Heart left ventricle (tissue), 16 donors: ENCODE results near the gene ERFE. TPM values are rescaled to one million over a fixed set of nuclear protein-coding genes. Genes with fewer than 3 reads are reported as not detected.

Experiments
- ATAC-seq, 4 donors: fragments of 200-7000 bp; cut with Tn5 transposase; one replicate each; pipeline ENCODE4 v1.9.1; 2020 to 2022; ENCODE audit warnings: moderate library complexity in 4 of 4, mild to moderate bottlenecking in 3 of 4, moderate number of reproducible peaks in 1 of 4
- DNase-seq, 5 donors: peaks; one replicate each; pipeline ENCODE4 v3.0.0-alpha.2; 2020
- H3K27ac ChIP-seq, 12 donors: fragments of 200-600 bp; sonication (generic) in 4 of 12; one replicate each; pipeline versions ENCODE4 v1.5.0 to v1.8.0; 2016 to 2022; ENCODE audit warnings: mild to moderate bottlenecking in 2 of 12
- H3K27me3 ChIP-seq, 9 donors: fragments of 200-600 bp; sonication (generic) in 2 of 9; one replicate each; pipeline versions ENCODE4 v1.5.1 to v1.8.0; 2016 to 2022; ENCODE audit warnings: mild to moderate bottlenecking in 3 of 9
- H3K36me3 ChIP-seq, 9 donors: fragments of 200-600 bp; sonication (generic) in 2 of 9; one replicate each; pipeline versions ENCODE4 v1.5.0 to v1.8.0; 2018 to 2022; ENCODE audit warnings: mild to moderate bottlenecking in 2 of 9
- H3K4me1 ChIP-seq, 12 donors: fragments of 200-600 bp; sonication (generic) in 4 of 12; one replicate each; pipeline versions ENCODE4 v1.5.0 to v1.8.0; 2016 to 2022; ENCODE audit warnings: mild to moderate bottlenecking in 3 of 12
- H3K4me3 ChIP-seq, 12 donors: fragments of 200-600 bp; sonication (generic) in 4 of 12; one replicate each; pipeline versions ENCODE4 v1.5.0 to v1.8.0; 2017 to 2022; ENCODE audit warnings: mild to moderate bottlenecking in 9 of 12, moderate library complexity in 4 of 12
- H3K9me3 ChIP-seq, 12 donors: fragments of 200-600 bp; sonication (generic) in 4 of 12; one replicate each; pipeline versions ENCODE4 v1.5.0 to v1.8.0; 2016 to 2022; ENCODE audit warnings: mild to moderate bottlenecking in 1 of 12
- POLR2A ChIP-seq, 2 donors: fragments of 450-650 bp; IDR thresholded peaks; one replicate each; pipeline ENCODE4 v1.6.1; 2017; ENCODE audit warnings: antibody characterized with exemption in 2 of 2, mild to moderate bottlenecking in 2 of 2, moderate library complexity in 2 of 2
- WGBS, 4 donors: extraction: QIAGEN DNeasy Blood & Tissue Kit in 2 of 4; methylation state at CpG; one replicate each; pipeline versions ENCODE4 v1.1.5 to v1.1.7; 2013 to 2018; 5-methylcytosine and 5-hydroxymethylcytosine counted together
- intact Hi-C, 10 donors: fragments of 100-400 bp; cut with DNase I; formaldehyde crosslinking; loops; one replicate each; pipeline versions ENCODE4 v1.11.1 to v1.14.2; 2022
- polyA plus RNA-seq, 2 donors: library from polyadenylated mRNA; stranded (reverse); fragments of 200-250 nt; gene quantifications; one replicate each; pipeline ENCODE4 v1.2.3, GENCODE V29; 2013
- total RNA-seq, 9 donors: library from RNA; depleted of rRNA in 2 of 9; stranded (reverse); fragments of >200 nt in 2 of 9; fragmentation: NEBNext Ultra II Directional in 3 of 9; extraction: Animal tissue kit (Norgen Biotek cat#: 25700) in 3 of 9; gene quantifications; one replicate each; pipeline versions ENCODE4 v1.1.0 to v1.2.4, GENCODE V29; 2016 to 2023
- TF ChIP-seq, protein P1 (sequence below), 12 donors: fragments of 200-600 bp; sonication (generic) in 4 of 12; IDR thresholded peaks; one replicate each; pipeline versions ENCODE4 v1.5.0 to v1.8.0; 2018 to 2022; ENCODE audit warnings: antibody characterized with exemption in 12 of 12, mild to moderate bottlenecking in 5 of 12
- donor health status: ischemic (EF 13 %, LVEDD 7.1; RV severe dilation, severe dysfunction).
- donor health status: healthy with polysubstance abuse.
- donor health status: DM: no; HTN: yes; CAD: no.
- donor health status: DM: no; HTN: no; CAD: no.
- donor health status: ischemic (EF 25% LVEDD 6.9; RV normal size, moderate dysfunction).
- donor health status: ischemic (EF 25% LVEDD 5.7; RV mildly dilated, moderate dysfunction).
- donor health status: healthy.
- donor health status: DM: yes; HTN: yes; CAD: no.
- donor health status: ischemic (EF 35%, LVEDD 5.7; RV mildly dilated, moderate dysfunction).
- donor health status: nonischemic (EF 11% LVEDD 7.7; RV severe dilation, severe dysfunction).
- donor health status: DM: yes; HTN: yes; CAD: no.
- donor health status: PGD.
- donor health status: ischemic (EF 29% LVEDD 5.4; RV normal size, mild dysfunction).
- donor health status: nonischemic (EF 23%, LVEDD 6.1; RV moderate dilation, normal function).

Gene ERFE
- total and polyA plus RNA-seq, 11 donors, result 0.08 to 1.8 (median 0.48) TPM; not detected in 3

GRCh38 chr2:238163481-238164198 is 4.9 kb downstream of the ERFE start:
- TF ChIP-seq, protein P1, sequence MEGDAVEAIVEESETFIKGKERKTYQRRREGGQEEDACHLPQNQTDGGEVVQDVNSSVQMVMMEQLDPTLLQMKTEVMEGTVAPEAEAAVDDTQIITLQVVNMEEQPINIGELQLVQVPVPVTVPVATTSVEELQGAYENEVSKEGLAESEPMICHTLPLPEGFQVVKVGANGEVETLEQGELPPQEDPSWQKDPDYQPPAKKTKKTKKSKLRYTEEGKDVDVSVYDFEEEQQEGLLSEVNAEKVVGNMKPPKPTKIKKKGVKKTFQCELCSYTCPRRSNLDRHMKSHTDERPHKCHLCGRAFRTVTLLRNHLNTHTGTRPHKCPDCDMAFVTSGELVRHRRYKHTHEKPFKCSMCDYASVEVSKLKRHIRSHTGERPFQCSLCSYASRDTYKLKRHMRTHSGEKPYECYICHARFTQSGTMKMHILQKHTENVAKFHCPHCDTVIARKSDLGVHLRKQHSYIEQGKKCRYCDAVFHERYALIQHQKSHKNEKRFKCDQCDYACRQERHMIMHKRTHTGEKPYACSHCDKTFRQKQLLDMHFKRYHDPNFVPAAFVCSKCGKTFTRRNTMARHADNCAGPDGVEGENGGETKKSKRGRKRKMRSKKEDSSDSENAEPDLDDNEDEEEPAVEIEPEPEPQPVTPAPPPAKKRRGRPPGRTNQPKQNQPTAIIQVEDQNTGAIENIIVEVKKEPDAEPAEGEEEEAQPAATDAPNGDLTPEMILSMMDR (IDR thresholded peaks at IDR 0.05), result no peak
- TF ChIP-seq POLR2A (IDR thresholded peaks at IDR 0.05), result no peak
- Histone ChIP-seq H3K4me3 (peak overlapping the region in 6 of 12 donors; percentile 4 to 30 (median 22)), H3K36me3 (peaks cover 0 to 16% (median 10%) of the 10 kb centered on the region in 9 donors), H3K27me3 (peaks cover 11 to 43% (median 22%) of the 10 kb centered on the region in 9 donors), H3K27ac (no peak overlapping the region), H3K9me3 (no peaks in the 10 kb centered on the region), H3K4me1 (peaks cover 0 to 26% (median under 1%) of the 10 kb centered on the region in 12 donors)
- no peak for ATAC-seq
- intact Hi-C loops, result loop anchor here in 3 of 10 donors (10.0 kb wide), 1 partner anchor 101 kb away; no protein-coding TSS in a partner anchor
- no peak for DNase-seq
- WGBS, 4 donors, result 6 to 21% (median 11%) methylated on average over 18 to 95 of the region's 95 CpGs

- WGBS, 4 donors, result 86 to 95% (median 93%) methylated on average over 8 of the region's 8 CpGs
- H3K27ac ChIP-seq, result no peak overlapping the region
- ATAC-seq (no peak), DNase-seq (peak in 1 of 5 donors; percentile 26)
- TF ChIP-seq, protein P1 (IDR thresholded peaks at IDR 0.05), result no peak
- TF ChIP-seq POLR2A (IDR thresholded peaks at IDR 0.05), result no peak
- peaks cover 0 to 26% (median 21%) of the 10 kb centered on the region in 9 donors for H3K36me3 ChIP-seq
- no peak overlapping the region for H3K4me3 ChIP-seq
- peaks cover 6 to 34% (median 14%) of the 10 kb centered on the region in 9 donors for H3K27me3 ChIP-seq
- H3K4me1 ChIP-seq, result peaks cover 0 to 27% (median 5%) of the 10 kb centered on the region in 12 donors
- no peaks in the 10 kb centered on the region for H3K9me3 ChIP-seq
- intact Hi-C loops, result loop anchor here in 3 of 10 donors (10.0 kb wide), 1 partner anchor 100 kb away; no protein-coding TSS in a partner anchor
Observed at GRCh38 chr2:238164906-238165287, 6.1 kb downstream of the ERFE start.

GRCh38 chr2:238165288-238165921 is 6.6 kb downstream of the ERFE start:
- TF ChIP-seq, protein P1 (IDR thresholded peaks at IDR 0.05), result no peak
- Histone ChIP-seq H3K27me3 (peaks cover under 1 to 28% (median 14%) of the 10 kb centered on the region in 9 donors), H3K9me3 (no peaks in the 10 kb centered on the region), H3K4me1 (peaks cover 0 to 27% (median 7%) of the 10 kb centered on the region in 12 donors), H3K27ac (no peak overlapping the region), H3K4me3 (no peak overlapping the region), H3K36me3 (peaks cover 0 to 31% (median 26%) of the 10 kb centered on the region in 9 donors)
- intact Hi-C loops, result loop anchor here in 3 of 10 donors (10.0 kb wide), 1 partner anchor 99 kb away; no protein-coding TSS in a partner anchor
- ATAC-seq, result no peak
- 84 to 94% (median 92%) methylated on average over 7 to 12 of the region's 12 CpGs for WGBS, 4 donors
- DNase-seq, result no peak
